Sigmoid colon (tissue), 3 donors: ENCODE measurements around the gene CPM.

Source experiments
- CTCF ChIP-seq, 4 experiments: fragments of 450-650 bp in 3 of 4; fragments of 200-600 bp in 1 of 4; IDR thresholded peaks; one replicate each; pipeline ENCODE4 v1.5.1; 2016 to 2019; ENCODE audit warnings: antibody characterized with exemption in 4 of 4, mild to moderate bottlenecking in 3 of 4, moderate library complexity in 2 of 4
- POLR2A ChIP-seq, 2 donors: fragments of 450-650 bp; IDR thresholded peaks; one replicate each; pipeline ENCODE4 v1.6.1; 2016; ENCODE audit warnings: antibody characterized with exemption in 2 of 2, mild to moderate bottlenecking in 2 of 2, moderate library complexity in 2 of 2

GRCh38 chr12:68905733-68906132 is 27.2 kb downstream of the CPM start:
- no peak for TF ChIP-seq CTCF (IDR thresholded peaks at IDR 0.05)
- no peak for TF ChIP-seq POLR2A (IDR thresholded peaks at IDR 0.05)
